GM12865 (cell line): ENCODE measurements around the gene SPTBN4.

ENCODE experiments used
- DNase-seq: peaks from one replicate; pipeline ENCODE4 v3.0.0; 2010; ENCODE audit warnings: low read depth
- H3K4me3 ChIP-seq: 2 replicates; pipeline ENCODE4 v1.5.1; 2011; ENCODE audit warnings: mild to moderate bottlenecking, low read depth, low read length, control low read depth
- CTCF ChIP-seq: IDR thresholded peaks from 2 replicates; pipeline ENCODE4 v1.5.1; 2011; ENCODE audit warnings: low read length, control low read depth, low read depth, inconsistent platforms; ENCODE audit not compliant: insufficient read depth; ENCODE audit errors: missing control alignments

The SPTBN4 gene

DNA sequence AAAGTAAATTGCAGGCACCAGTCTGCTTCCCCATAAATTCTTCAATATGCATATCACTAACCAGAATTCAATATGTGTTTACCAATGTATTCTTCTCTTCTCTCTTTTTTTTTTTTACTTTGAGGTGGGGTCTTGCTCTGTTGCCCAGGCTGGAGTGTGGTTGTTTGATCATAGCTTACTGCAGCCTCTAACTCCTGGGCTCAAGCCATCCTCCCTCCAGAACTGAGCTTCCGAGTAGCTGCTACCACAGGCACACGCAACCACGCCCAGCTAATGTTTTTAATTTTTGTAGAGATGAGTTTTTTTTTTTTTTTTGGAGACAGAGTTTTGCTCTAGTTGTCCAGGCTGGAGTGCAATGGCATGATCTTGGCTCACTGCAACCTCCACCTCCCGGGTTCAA is 151.2 kb downstream of the SPTBN4 start:
- DNase-seq, result no peak
- TF ChIP-seq CTCF, result no peak
- no peak overlapping the region for H3K4me3 ChIP-seq

- no peak overlapping the region for H3K4me3 ChIP-seq
- no peak for DNase-seq
- no peak for TF ChIP-seq CTCF
Measured at GRCh38 chr19:40619333-40620160, 152.7 kb downstream of the SPTBN4 start.

DNA sequence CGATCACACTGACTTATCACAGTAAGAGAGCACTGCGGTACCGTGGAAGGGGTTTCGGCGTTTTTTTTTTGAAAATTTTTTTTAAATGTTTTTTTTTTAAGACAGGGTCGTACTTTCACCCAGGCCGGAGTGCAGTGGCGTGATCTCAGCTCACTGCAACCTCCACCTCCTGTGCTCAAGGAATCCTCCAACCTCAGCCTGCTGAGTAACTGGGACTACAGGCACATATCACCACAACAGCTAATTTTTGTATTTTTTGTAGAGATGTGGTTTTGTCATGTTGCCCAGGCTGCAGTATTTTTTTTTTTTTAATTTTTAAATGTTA is 153.3 kb downstream of the SPTBN4 start:
- DNase-seq, result no peak
- H3K4me3 ChIP-seq, result no peak overlapping the region
- TF ChIP-seq CTCF, result no peak

- H3K4me3 ChIP-seq, result no peak overlapping the region
- TF ChIP-seq CTCF, result no peak
- no peak for DNase-seq
Measured at GRCh38 chr19:40621283-40621682, 154.5 kb downstream of the SPTBN4 start.

DNA sequence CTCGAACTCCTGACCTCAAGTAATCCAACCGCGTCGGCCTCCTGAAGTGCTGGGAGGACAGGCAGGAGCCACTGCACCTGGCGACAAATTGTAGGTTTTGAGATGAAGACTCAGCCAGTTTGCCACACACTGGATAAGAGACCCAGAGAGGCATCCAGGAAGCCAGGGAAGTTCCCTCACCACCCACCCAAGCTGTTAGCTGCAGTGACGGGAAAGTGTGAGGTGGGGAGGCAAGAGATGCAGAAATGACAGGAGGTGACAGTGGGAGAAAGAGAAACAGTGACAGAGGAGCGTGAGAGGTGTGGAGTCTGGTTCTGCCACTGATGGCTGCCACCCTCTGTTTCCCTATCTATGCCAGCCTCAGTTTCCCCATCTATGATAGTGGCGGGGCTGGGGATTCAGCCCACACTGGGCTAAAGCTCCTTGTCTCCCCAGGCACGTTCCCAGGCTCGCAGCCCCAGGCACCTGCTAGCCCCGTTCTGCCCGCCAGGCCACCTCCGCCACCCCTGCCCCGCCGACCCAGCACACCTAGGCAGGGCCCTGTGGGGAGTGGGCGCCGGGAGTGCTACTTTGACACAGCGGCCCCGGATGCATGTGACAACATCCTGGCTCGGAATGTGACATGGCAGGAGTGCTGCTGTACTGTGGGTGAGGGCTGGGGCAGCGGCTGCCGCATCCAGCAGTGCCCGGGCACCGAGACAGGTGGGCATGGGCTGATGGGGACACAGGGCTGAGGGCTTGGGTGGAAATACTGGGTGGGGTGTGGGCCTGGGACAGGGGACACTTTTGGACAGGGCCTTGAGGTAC is 155.4 kb downstream of the SPTBN4 start:
- TF ChIP-seq CTCF, result no peak
- no peak overlapping the region for H3K4me3 ChIP-seq
- no peak for DNase-seq

GRCh38 chr19:40622773-40623075 is 155.9 kb downstream of the SPTBN4 start:
- no peak for TF ChIP-seq CTCF
- H3K4me3 ChIP-seq, result no peak overlapping the region
- no peak for DNase-seq
